Endothelial cell (in vitro differentiated cells): Measurements from ENCODE around the gene IFITM5. TPM values are rescaled to one million over a fixed set of nuclear protein-coding genes. Genes with fewer than 3 reads are reported as not detected.
"Not testable (repeated sequence)": the region's sequence is repeated elsewhere in the genome, so short reads cannot be mapped to it uniquely, and the experiment has no call there.

Source experiments
- DNase-seq: peaks from one replicate; pipeline ENCODE4 v3.0.0; 2021; ENCODE audit warnings: low spot score
- H3K27ac Mint-ChIP-seq: one replicate; pipeline ENCODE4 v1.8.0; 2021; ENCODE audit warnings: mixed read lengths, inconsistent platforms; ENCODE audit not compliant: unreplicated experiment
- H3K27me3 Mint-ChIP-seq: one replicate; pipeline ENCODE4 v1.8.0; 2021; ENCODE audit warnings: mild to moderate bottlenecking, moderate library complexity, mixed read lengths, inconsistent platforms; ENCODE audit not compliant: unreplicated experiment
- H3K36me3 Mint-ChIP-seq: one replicate; pipeline ENCODE4 v1.8.0; 2021; ENCODE audit warnings: mild to moderate bottlenecking, low read depth, mixed read lengths, inconsistent platforms; ENCODE audit not compliant: unreplicated experiment
- H3K4me1 Mint-ChIP-seq: one replicate; pipeline ENCODE4 v1.8.0; 2021; ENCODE audit warnings: mild to moderate bottlenecking, mixed read lengths, inconsistent platforms; ENCODE audit not compliant: unreplicated experiment
- H3K4me3 Mint-ChIP-seq: one replicate; pipeline ENCODE4 v1.8.0; 2021; ENCODE audit warnings: mild to moderate bottlenecking, mixed read lengths, inconsistent platforms; ENCODE audit not compliant: unreplicated experiment
- H3K9me3 Mint-ChIP-seq: one replicate; pipeline ENCODE4 v1.8.0; 2021; ENCODE audit warnings: mixed read lengths, inconsistent platforms; ENCODE audit not compliant: unreplicated experiment
- total RNA-seq: library from RNA; stranded (reverse); fragmentation: NEBNext Ultra II Directional; extraction: Animal tissue kit (Norgen Biotek cat#: 25700); gene quantifications from one replicate; pipeline ENCODE4 v1.2.1, GENCODE V29; 2021; ENCODE audit not compliant: unreplicated experiment
- TF ChIP-seq, protein P1 (sequence below): fragments of 200-600 bp; sonication (generic); IDR thresholded peaks from one replicate; pipeline ENCODE4 v1.5.0; 2021; ENCODE audit warnings: antibody characterized with exemption; ENCODE audit not compliant: unreplicated experiment

IFITM5 gene
- total RNA-seq, 1 donor from 2014 or later, result not detected

DNA sequence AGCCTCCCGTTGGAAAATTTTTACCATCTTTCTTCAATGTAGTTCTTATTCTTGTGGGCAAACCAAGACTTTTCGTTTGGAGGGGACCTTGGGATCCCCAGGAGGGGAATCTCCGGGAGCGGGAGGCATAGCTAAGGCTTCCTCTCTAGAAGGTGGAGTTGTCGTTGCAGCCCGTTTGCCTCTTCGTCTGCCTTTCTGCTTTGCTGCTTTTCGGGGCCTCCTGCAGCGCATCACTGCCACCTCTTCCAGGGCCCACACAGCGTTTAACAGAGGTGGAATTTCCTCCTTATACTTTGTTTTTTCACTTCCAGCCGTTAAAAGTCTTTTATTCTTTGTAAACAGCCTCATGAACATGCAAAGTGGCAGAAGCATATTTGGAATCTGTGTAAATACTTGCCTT lies 24.8 kb upstream of the IFITM5 start:
- H3K27me3 Mint-ChIP-seq, result peaks cover 5% of the 10 kb centered on the region
- peaks cover 43% of the 10 kb centered on the region for H3K4me1 Mint-ChIP-seq
- TF ChIP-seq, protein P1, sequence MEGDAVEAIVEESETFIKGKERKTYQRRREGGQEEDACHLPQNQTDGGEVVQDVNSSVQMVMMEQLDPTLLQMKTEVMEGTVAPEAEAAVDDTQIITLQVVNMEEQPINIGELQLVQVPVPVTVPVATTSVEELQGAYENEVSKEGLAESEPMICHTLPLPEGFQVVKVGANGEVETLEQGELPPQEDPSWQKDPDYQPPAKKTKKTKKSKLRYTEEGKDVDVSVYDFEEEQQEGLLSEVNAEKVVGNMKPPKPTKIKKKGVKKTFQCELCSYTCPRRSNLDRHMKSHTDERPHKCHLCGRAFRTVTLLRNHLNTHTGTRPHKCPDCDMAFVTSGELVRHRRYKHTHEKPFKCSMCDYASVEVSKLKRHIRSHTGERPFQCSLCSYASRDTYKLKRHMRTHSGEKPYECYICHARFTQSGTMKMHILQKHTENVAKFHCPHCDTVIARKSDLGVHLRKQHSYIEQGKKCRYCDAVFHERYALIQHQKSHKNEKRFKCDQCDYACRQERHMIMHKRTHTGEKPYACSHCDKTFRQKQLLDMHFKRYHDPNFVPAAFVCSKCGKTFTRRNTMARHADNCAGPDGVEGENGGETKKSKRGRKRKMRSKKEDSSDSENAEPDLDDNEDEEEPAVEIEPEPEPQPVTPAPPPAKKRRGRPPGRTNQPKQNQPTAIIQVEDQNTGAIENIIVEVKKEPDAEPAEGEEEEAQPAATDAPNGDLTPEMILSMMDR, result no peak
- no peak overlapping the region for H3K27ac Mint-ChIP-seq
- no peak overlapping the region for H3K4me3 Mint-ChIP-seq
- no peak for DNase-seq
- H3K36me3 Mint-ChIP-seq, result peaks cover 3% of the 10 kb centered on the region
- H3K9me3 Mint-ChIP-seq, result no peaks in the 10 kb centered on the region

DNA sequence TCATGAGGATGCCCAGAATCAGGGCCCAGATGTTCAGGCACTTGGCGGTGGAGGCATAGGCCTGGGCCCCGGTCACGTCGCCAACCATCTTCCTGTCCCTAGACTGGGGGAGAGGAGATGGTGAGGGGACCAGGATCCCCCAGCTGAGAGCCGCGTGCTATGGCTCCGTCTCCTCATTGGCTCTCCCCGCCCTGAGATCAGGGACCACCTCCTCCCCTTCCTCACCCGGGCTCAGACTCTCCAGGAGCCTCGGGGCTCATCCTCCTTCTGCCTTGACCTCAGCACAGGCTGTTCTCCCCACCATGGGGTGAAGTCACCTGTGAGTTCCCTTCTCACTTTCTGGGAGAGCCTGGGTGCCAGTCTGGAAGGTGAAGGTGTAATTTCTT lies 20.6 kb upstream of the IFITM5 start:
- not testable (repeated sequence) for H3K36me3 Mint-ChIP-seq, H3K27me3 Mint-ChIP-seq, DNase-seq, H3K9me3 Mint-ChIP-seq
- H3K4me3 Mint-ChIP-seq, result peak overlapping the region; percentile 98
- peak overlapping the region; percentile 97 for H3K27ac Mint-ChIP-seq
- H3K4me1 Mint-ChIP-seq, result peaks cover 37% of the 10 kb centered on the region

DNA sequence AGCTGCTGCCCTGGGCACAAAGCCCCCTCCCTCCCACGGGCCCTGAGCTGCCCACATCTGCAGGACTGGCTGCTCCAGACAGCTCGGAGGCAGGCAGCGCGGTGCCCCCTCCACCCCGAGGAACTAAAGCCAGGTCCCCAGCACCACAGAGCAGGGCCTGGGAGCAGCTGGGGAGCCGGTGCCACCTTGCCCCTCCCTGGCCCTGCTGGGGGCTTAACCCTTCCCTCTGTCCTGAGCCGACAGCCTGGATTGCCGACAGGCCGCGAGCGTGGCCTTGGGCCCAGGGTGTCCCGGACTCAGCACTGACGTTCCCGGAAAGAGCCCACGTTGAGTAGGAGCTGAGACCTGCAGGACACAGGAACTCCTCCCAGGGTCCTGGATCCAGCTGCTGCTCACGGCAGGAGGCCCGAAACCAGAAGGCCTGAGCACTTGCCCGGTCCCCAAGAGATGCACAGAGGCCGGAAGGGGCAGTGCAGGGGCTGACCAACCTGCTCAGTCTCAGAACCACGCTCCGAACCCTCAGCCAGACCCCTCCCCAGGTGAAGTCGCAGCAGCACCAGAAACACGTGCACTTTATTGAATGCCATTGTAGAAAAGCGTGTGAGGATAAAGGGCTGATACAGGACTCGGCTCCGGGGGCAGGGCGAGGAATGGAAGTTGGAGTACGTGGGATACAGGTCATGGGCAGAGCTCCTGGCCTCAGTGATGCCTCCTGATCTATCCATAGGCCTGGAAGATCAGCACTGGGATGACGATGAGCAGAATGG lies 20.0 kb upstream of the IFITM5 start:
- Mint-ChIP-seq H3K4me1 (peaks cover 33% of the 10 kb centered on the region), H3K4me3 (peak overlapping the region; percentile 98), H3K27ac (peak overlapping the region; percentile 77)
- H3K9me3 Mint-ChIP-seq, H3K36me3 Mint-ChIP-seq, DNase-seq, H3K27me3 Mint-ChIP-seq: not testable (repeated sequence)

DNA sequence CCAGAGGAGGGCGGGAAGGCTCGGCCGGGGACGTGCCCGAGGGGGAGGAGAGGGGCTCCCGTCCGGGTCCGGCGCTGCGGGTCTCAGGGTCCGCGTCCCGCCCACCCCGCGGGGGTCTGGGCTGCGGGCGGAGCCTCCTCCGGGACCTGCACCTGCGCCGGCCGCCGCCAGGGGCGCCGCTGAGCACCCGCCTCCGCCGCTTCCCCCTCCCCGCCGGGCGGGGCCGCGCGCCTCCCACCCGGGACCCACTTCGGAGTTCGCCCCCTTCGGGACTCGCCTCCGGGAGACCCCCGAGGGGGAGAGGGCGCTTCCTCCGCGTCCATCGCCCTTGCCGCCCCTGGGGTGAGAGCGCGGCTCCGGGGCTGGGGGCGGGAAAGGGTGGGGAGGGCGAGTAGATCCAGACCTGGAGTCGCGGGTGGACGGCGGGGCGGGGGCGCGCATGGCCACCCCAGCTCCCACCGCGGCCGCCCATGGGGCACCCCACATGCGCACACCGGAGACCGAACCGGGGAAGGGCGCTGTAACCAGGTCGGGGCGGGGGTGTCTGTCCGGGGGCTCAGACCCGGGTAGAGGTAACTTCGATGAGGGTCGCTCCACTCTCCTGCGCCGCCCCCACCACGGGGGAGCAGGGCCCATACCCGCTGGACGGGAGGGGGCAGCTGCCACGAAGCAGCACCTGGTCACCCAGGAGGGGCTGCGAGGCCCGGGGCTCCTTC lies 19.2 kb upstream of the IFITM5 start:
- peaks cover 11% of the 10 kb centered on the region for H3K27me3 Mint-ChIP-seq
- H3K36me3 Mint-ChIP-seq, H3K27ac Mint-ChIP-seq, H3K9me3 Mint-ChIP-seq, DNase-seq, H3K4me3 Mint-ChIP-seq: not testable (repeated sequence)
- H3K4me1 Mint-ChIP-seq, result peaks cover 36% of the 10 kb centered on the region

DNA sequence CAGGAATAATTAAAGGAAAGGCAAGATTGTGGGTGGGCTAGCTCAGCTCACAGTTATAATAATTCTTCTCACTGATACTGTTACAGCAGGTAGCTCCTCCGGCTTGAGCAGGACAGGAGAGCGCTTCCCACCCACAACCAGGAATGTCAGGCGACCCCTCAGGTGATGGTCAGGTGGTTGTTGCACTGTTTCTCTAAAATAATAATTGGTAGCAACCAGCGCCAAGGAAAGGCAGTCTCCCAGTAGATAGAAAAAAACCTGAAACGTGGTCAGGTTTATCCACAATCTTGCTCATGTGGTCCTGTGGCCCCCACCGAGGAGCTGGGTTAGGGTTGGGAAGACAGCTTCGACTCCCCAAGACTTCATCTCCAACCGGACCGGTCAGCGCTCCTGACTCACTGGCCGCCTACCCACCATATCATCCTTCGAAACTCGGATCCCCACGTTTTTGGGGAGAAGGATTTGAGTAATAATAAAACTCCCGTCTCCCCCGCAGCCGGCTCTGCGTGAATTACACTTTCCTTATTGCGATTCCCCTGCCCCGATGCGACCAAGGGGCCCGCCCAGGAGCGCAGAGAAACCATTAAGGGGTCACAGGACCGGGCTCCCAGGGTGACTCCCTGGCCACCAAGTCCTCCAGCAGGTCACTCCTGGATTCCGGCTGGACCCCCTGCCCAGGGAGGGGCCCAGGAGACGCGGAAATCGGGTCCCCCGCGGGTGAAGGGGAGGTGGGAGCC lies 18.5 kb upstream of the IFITM5 start:
- Mint-ChIP-seq H3K4me1 (peaks cover 43% of the 10 kb centered on the region), H3K27ac (peak overlapping the region; percentile 64), H3K27me3 (peaks cover 11% of the 10 kb centered on the region), H3K4me3 (peak overlapping the region; percentile 70)
- not testable (repeated sequence) for H3K9me3 Mint-ChIP-seq, DNase-seq, H3K36me3 Mint-ChIP-seq

DNA sequence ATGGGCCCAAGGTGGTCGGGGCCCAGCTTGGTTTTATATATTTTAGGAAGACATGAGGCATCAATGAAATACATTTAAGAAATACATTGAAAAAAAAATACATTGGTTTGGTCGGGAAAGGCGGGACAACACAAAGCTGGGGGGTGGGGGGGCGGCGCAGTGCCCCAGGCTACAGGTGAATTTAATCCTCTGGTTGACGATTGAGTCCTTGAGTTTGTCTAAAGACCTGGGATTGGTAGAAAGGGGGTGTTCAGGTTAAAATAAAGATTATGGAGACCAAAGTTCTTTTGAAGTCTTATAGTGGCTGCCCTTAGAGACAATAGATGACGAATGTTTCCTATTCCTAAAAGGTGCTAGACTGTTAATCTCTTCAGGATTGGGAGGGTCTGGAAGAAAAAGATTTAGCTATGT lies 17.6 kb upstream of the IFITM5 start:
- Mint-ChIP-seq H3K27ac (peak overlapping the region; percentile 57), H3K9me3 (no peaks in the 10 kb centered on the region), H3K27me3 (peaks cover 11% of the 10 kb centered on the region), H3K36me3 (peaks cover 7% of the 10 kb centered on the region), H3K4me3 (peak overlapping the region; percentile 62), H3K4me1 (peaks cover 44% of the 10 kb centered on the region)
- TF ChIP-seq, protein P1, result no peak
- no peak for DNase-seq
